ENCODE results near the gene TOP2B. TPM values are rescaled to one million over a fixed set of nuclear protein-coding genes. Genes with fewer than 3 reads are reported as not detected.

TOP2B gene
- polyA plus RNA-seq, 1 donor: 120 TPM

DNA sequence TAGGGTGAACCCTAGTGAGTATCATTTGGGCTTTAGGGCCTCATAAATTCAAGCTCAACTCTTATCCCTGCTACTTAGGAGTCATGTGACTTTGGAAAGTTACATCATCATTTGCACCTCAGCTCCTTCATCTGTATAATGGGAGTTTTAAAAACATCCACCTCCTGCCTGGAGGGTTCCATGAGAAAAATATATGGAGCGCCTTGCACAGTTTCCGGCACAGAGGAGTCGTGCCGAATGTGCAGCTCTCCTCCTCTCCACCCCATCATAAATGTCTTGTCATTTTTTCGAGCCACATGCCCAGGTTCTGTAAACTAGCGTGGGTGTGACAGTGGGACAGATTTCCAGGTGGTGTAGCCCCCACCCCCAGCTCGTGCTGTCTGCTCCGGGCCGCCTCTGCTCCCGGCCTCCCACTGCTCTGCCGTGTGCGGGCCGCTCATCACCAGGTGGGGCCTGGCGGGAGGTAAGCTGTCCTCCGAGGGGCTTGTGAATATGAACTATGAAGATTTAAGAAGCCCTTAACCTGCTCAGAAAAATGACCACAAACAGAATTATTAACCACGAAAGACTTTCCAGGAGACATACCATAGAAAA lies 90.4 kb downstream of the TOP2B start:
- Histone ChIP-seq H3K27me3 (ENCODE audit: control insufficient read depth, insufficient read depth, low read length) (no peaks in the 10 kb centered on the region), H3K9me3 (ENCODE audit: control insufficient read depth, low read depth, low read length) (no peaks in the 10 kb centered on the region), H3K4me1 (ENCODE audit: control insufficient read depth, insufficient read depth, low read length) (no peaks in the 10 kb centered on the region), H3K4me3 (ENCODE audit: low read length) (no peak overlapping the region), H3K27ac (ENCODE audit: low read length) (no peak overlapping the region), H3K36me3 (ENCODE audit: control insufficient read depth, insufficient read depth, low read length) (peaks cover 13% of the 10 kb centered on the region)
- DNase-seq: no peak
- no CpG with 5 or more reads among the region's 16 CpGs for WGBS (ENCODE audit: insufficient coverage, low lambda C conversion rate)

GRCh38 chr3:25573386-25574171 lies 91.1 kb downstream of the TOP2B start:
- H3K36me3 ChIP-seq (ENCODE audit: control insufficient read depth, insufficient read depth, low read length): peaks cover 13% of the 10 kb centered on the region
- no peak overlapping the region for H3K4me3 ChIP-seq (ENCODE audit: low read length)
- no peaks in the 10 kb centered on the region for H3K27me3 ChIP-seq (ENCODE audit: control insufficient read depth, insufficient read depth, low read length)
- WGBS (ENCODE audit: insufficient coverage, low lambda C conversion rate): 80% methylated on average over 5 of the region's 19 CpGs
- no peak for DNase-seq
- H3K4me1 ChIP-seq (ENCODE audit: control insufficient read depth, insufficient read depth, low read length): no peaks in the 10 kb centered on the region
- no peaks in the 10 kb centered on the region for H3K9me3 ChIP-seq (ENCODE audit: control insufficient read depth, low read depth, low read length)
- H3K27ac ChIP-seq (ENCODE audit: low read length): no peak overlapping the region

- Histone ChIP-seq H3K4me1 (ENCODE audit: control insufficient read depth, insufficient read depth, low read length) (no peaks in the 10 kb centered on the region), H3K9me3 (ENCODE audit: control insufficient read depth, low read depth, low read length) (no peaks in the 10 kb centered on the region), H3K27ac (ENCODE audit: low read length) (no peak overlapping the region), H3K27me3 (ENCODE audit: control insufficient read depth, insufficient read depth, low read length) (no peaks in the 10 kb centered on the region), H3K36me3 (ENCODE audit: control insufficient read depth, insufficient read depth, low read length) (peaks cover 11% of the 10 kb centered on the region), H3K4me3 (ENCODE audit: low read length) (no peak overlapping the region)
- 80% methylated on average over 3 of the region's 14 CpGs for WGBS (ENCODE audit: insufficient coverage, low lambda C conversion rate)
- DNase-seq: no peak
These were observed 91.8 kb downstream of the TOP2B start for GRCh38 chr3:25572919-25573385.

DNA sequence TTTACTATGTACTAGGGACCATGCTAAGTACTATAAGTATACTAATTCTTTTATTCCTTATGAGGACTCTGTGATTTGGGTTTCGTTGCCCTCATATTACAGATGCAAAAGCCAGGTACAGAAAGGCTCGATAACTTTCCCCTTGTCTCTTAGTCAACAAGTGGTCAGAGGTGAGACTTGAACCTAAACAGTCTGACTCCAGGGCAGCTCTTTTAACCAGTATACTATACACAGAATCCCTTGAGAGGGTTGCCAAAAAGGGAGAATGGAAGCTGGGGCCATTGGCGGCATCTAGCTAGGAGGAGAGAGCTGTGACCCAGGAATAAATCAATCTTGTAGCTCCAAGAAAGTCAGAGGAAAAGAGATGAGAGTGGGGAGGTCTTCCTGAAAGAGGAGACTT lies 92.4 kb downstream of the TOP2B start:
- H3K4me3 ChIP-seq (ENCODE audit: low read length): no peak overlapping the region
- DNase-seq: no peak
- no peaks in the 10 kb centered on the region for H3K27me3 ChIP-seq (ENCODE audit: control insufficient read depth, insufficient read depth, low read length)
- no peak overlapping the region for H3K27ac ChIP-seq (ENCODE audit: low read length)
- 100% methylated on average over 1 of the region's 3 CpGs for WGBS (ENCODE audit: insufficient coverage, low lambda C conversion rate)
- H3K4me1 ChIP-seq (ENCODE audit: control insufficient read depth, insufficient read depth, low read length): no peaks in the 10 kb centered on the region
- H3K36me3 ChIP-seq (ENCODE audit: control insufficient read depth, insufficient read depth, low read length): peaks cover 11% of the 10 kb centered on the region
- H3K9me3 ChIP-seq (ENCODE audit: control insufficient read depth, low read depth, low read length): no peaks in the 10 kb centered on the region

GRCh38 chr3:25571285-25571684 lies 93.4 kb downstream of the TOP2B start:
- WGBS (ENCODE audit: insufficient coverage, low lambda C conversion rate): no CpG with 5 or more reads among the region's 6 CpGs
- Histone ChIP-seq H3K27me3 (ENCODE audit: control insufficient read depth, insufficient read depth, low read length) (no peaks in the 10 kb centered on the region), H3K4me3 (ENCODE audit: low read length) (no peak overlapping the region)

GRCh38 chr3:25568525-25569078 lies 96.1 kb downstream of the TOP2B start:
- WGBS (ENCODE audit: insufficient coverage, low lambda C conversion rate): 100% methylated on average over 2 of the region's 10 CpGs
- Histone ChIP-seq H3K4me1 (ENCODE audit: control insufficient read depth, insufficient read depth, low read length) (no peaks in the 10 kb centered on the region), H3K4me3 (ENCODE audit: low read length) (no peak overlapping the region)

More at GRCh38 chr3:25571285-25571684, 93.4 kb downstream of the TOP2B start:
- Histone ChIP-seq H3K27ac (ENCODE audit: low read length) (no peak overlapping the region), H3K36me3 (ENCODE audit: control insufficient read depth, insufficient read depth, low read length) (peaks cover 11% of the 10 kb centered on the region), H3K4me1 (ENCODE audit: control insufficient read depth, insufficient read depth, low read length) (no peaks in the 10 kb centered on the region), H3K9me3 (ENCODE audit: control insufficient read depth, low read depth, low read length) (no peaks in the 10 kb centered on the region)
- no peak for DNase-seq

DNA sequence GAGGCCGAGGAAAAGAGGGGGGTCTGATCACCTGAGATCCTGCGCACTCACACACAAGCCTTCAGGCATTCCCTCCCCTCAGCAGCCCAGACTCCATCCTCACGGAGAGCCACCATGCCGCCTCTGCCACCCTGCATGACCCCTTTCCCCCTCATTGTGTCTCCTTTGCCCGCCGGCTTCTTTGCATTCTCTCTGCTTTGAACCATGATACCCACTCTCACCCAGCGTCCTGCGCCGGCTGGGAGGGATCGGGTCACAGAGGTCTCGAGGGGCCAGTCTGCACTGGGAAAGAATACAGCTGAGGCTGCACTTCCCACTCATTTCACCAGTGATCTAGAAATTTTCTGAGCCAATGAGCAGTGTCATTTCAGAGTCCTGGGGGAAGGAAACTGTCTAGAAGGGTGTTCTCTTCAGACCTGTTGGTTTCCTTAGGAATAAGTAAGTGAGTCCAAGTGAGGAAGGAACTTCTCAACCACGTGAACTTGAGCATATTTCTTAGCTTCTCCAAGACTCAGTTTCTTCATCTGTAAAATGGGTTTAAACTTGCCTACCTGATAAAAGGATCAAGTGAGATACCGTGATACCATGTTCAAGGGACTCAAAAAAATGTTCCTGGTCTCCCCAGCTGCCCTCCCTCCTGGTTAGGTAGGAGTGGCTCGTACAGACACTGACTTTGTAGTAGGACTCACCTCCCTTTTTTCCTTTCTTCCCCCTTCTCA lies 96.7 kb downstream of the TOP2B start:
- Histone ChIP-seq H3K4me1 (ENCODE audit: control insufficient read depth, insufficient read depth, low read length) (no peaks in the 10 kb centered on the region), H3K9me3 (ENCODE audit: control insufficient read depth, low read depth, low read length) (no peaks in the 10 kb centered on the region), H3K36me3 (ENCODE audit: control insufficient read depth, insufficient read depth, low read length) (peaks cover 11% of the 10 kb centered on the region), H3K4me3 (ENCODE audit: low read length) (no peak overlapping the region), H3K27me3 (ENCODE audit: control insufficient read depth, insufficient read depth, low read length) (no peaks in the 10 kb centered on the region), H3K27ac (ENCODE audit: low read length) (no peak overlapping the region)
- DNase-seq: no peak
- WGBS (ENCODE audit: insufficient coverage, low lambda C conversion rate): no CpG with 5 or more reads among the region's 14 CpGs

More at GRCh38 chr3:25568525-25569078, 96.1 kb downstream of the TOP2B start:
- H3K27me3 ChIP-seq (ENCODE audit: control insufficient read depth, insufficient read depth, low read length): no peaks in the 10 kb centered on the region
- H3K36me3 ChIP-seq (ENCODE audit: control insufficient read depth, insufficient read depth, low read length): peaks cover 11% of the 10 kb centered on the region
- no peak overlapping the region for H3K27ac ChIP-seq (ENCODE audit: low read length)
- no peaks in the 10 kb centered on the region for H3K9me3 ChIP-seq (ENCODE audit: control insufficient read depth, low read depth, low read length)
- DNase-seq: no peak

GRCh38 chr3:25567388-25567787 lies 97.3 kb downstream of the TOP2B start:
- H3K9me3 ChIP-seq (ENCODE audit: control insufficient read depth, low read depth, low read length): no peaks in the 10 kb centered on the region
- H3K27me3 ChIP-seq (ENCODE audit: control insufficient read depth, insufficient read depth, low read length): no peaks in the 10 kb centered on the region
- no CpG with 5 or more reads among the region's 10 CpGs for WGBS (ENCODE audit: insufficient coverage, low lambda C conversion rate)
- H3K27ac ChIP-seq (ENCODE audit: low read length): no peak overlapping the region
- H3K4me3 ChIP-seq (ENCODE audit: low read length): no peak overlapping the region
- H3K36me3 ChIP-seq (ENCODE audit: control insufficient read depth, insufficient read depth, low read length): peaks cover 11% of the 10 kb centered on the region
- no peaks in the 10 kb centered on the region for H3K4me1 ChIP-seq (ENCODE audit: control insufficient read depth, insufficient read depth, low read length)
- DNase-seq: no peak

DNA sequence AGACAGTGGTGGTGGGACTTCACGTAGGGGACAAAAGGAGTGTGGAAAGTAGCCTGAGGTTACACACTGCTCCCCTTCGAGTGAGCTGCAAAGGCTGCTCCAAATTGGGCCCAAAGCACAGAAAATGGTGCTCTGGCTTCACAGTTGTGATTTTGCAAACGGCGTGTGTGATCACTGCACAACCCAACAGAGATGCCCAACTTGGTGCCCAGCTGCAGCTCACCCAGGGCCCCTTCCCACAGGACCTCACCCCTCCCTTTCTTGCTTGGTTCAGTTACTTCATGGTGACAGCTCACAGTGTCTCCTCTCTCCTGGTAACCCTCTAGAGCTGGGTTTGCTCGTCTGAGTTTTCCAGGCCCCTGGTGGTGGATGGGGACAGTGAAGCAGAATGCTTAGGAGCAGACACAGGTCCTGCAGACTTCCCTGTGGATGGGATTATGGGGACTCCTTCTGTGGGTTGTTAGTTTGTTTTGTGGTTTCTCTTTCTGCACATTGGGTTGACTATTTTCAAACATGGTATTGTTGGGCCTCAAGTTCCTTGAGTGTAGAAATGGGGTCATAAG lies 98.3 kb downstream of the TOP2B start:
- Histone ChIP-seq H3K4me3 (ENCODE audit: low read length) (no peak overlapping the region), H3K36me3 (ENCODE audit: control insufficient read depth, insufficient read depth, low read length) (peaks cover 11% of the 10 kb centered on the region), H3K4me1 (ENCODE audit: control insufficient read depth, insufficient read depth, low read length) (no peaks in the 10 kb centered on the region), H3K9me3 (ENCODE audit: control insufficient read depth, low read depth, low read length) (no peaks in the 10 kb centered on the region), H3K27me3 (ENCODE audit: control insufficient read depth, insufficient read depth, low read length) (no peaks in the 10 kb centered on the region), H3K27ac (ENCODE audit: low read length) (no peak overlapping the region)
- DNase-seq: no peak
- 80% methylated on average over 1 of the region's 5 CpGs for WGBS (ENCODE audit: insufficient coverage, low lambda C conversion rate)

GRCh38 chr3:25565807-25566206 lies 98.9 kb downstream of the TOP2B start:
- Histone ChIP-seq H3K4me1 (ENCODE audit: control insufficient read depth, insufficient read depth, low read length) (no peaks in the 10 kb centered on the region), H3K9me3 (ENCODE audit: control insufficient read depth, low read depth, low read length) (no peaks in the 10 kb centered on the region), H3K4me3 (ENCODE audit: low read length) (no peak overlapping the region), H3K36me3 (ENCODE audit: control insufficient read depth, insufficient read depth, low read length) (peaks cover 11% of the 10 kb centered on the region), H3K27ac (ENCODE audit: low read length) (no peak overlapping the region), H3K27me3 (ENCODE audit: control insufficient read depth, insufficient read depth, low read length) (no peaks in the 10 kb centered on the region)
- WGBS (ENCODE audit: insufficient coverage, low lambda C conversion rate): no CpG with 5 or more reads among the region's 7 CpGs
- DNase-seq: no peak

Data from large intestine (tissue), 3 donors.